HG03045 (cell line): ENCODE data around the gene C1QL4.
"Not testable (repeated sequence)": the region's sequence is repeated elsewhere in the genome, so short reads cannot be mapped to it uniquely, and the experiment has no call there.

ENCODE experiments used
- ATAC-seq: cut with Tn5 transposase; IDR thresholded peaks from one replicate; pipeline ENCODE4 v1.9.1; 2021; ENCODE audit warnings: mild to moderate bottlenecking, moderate library complexity; ENCODE audit not compliant: unreplicated experiment

The C1QL4 gene

GRCh38 chr12:49336645-49337584, at the start of gene C1QL4:
TSS of gene C1QL4 (minus strand) at chr12:49337188. CDS start at chr12:49336477, 711 bp downstream.
- ATAC-seq: no peak

DNA sequence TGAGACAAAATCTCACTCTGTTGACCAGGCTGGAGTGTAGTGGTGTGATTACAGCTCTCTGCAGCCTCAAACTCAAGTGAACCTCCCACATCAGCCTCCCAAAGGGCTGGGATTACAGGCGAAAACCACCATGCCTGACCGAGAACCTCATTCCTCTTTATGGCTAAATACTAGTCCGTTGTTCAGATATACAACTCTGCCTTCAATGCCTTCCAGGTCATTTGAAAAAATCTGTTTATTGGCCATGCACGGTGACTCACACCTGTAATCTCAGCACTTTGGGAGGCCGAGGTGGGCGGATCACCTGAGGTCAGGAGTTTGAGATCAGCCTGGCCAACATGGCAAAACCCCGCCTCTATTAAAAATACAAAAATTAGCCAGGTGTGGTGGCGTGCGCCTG, 43.2 kb upstream of the C1QL4 start:
- ATAC-seq: not testable (repeated sequence)

- no peak for ATAC-seq
Measured at GRCh38 chr12:49377386-49377785, 40.4 kb upstream of the C1QL4 start.

DNA sequence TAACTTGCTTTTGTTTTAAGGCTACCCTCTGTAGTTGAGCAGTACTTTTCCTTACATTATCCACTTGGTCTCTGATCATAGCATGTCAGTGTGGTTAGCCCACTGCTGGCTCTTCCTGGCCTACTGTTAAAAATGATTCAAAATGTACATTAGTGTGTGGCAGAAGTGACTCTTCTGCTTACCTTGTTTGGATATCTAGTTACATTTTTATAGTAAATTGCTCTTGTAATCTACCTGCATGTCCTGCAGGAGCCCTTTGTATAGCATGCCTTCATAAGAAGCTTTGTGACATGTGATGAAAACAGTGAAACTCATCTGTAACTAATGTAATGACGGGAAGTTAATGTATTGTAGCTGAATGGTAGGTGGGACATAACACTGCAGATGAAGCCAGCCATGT, 38.4 kb upstream of the C1QL4 start:
- no peak for ATAC-seq

- ATAC-seq: no peak
Measured at GRCh38 chr12:49370539-49370938, 33.6 kb upstream of the C1QL4 start.

DNA sequence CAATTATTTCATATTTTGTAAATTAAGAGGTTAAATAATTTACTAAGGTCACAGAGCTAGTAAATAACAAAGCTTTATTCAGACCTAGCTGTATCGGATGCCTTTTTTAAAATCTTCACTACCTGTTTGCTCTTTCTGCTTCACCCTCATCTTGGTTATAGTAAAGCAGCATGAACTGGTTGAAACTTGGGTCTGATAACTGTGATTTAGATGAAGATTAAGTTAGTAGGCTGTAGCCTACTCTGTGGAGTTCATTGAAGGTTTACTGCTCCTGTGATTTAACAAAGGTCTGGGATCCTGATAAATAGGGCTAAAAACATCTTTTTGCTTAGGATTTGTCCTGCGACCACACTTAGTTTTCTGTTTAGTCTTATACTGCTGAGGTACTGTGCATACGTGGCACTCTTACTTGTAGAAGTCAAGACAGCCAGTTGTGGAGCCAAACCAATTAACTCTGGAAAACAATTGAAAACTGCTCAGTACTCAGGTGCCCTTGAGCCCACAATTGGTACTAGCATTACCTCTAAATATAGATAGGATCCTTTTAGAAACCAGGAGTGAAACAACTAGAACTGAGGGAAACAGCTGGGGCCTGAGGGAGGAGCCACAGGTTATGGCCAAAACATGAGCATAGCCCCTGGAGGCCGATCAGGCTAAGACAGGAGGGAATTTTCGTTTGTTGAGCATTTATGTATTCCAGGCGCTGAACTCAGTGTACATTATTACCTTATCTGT, 32.6 kb upstream of the C1QL4 start:
- ATAC-seq: peak; percentile 39

DNA sequence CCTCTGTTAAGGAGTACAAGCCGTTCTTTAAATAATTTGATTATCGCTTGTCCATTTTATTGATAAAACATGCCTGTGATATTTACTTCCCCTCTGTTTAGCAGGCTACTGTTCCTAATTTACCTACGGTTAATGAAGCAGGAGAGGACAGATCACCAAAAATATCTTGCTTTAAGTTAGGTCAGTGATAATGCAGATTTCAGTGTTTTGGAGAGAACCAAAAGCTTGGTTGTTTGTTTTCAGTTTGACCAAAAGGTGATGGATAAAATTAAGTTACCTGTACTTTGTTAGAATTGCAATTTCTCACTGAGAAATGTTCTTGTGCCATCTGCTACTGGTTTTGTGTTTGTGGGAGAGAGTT, 31.2 kb upstream of the C1QL4 start:
- no peak for ATAC-seq

DNA sequence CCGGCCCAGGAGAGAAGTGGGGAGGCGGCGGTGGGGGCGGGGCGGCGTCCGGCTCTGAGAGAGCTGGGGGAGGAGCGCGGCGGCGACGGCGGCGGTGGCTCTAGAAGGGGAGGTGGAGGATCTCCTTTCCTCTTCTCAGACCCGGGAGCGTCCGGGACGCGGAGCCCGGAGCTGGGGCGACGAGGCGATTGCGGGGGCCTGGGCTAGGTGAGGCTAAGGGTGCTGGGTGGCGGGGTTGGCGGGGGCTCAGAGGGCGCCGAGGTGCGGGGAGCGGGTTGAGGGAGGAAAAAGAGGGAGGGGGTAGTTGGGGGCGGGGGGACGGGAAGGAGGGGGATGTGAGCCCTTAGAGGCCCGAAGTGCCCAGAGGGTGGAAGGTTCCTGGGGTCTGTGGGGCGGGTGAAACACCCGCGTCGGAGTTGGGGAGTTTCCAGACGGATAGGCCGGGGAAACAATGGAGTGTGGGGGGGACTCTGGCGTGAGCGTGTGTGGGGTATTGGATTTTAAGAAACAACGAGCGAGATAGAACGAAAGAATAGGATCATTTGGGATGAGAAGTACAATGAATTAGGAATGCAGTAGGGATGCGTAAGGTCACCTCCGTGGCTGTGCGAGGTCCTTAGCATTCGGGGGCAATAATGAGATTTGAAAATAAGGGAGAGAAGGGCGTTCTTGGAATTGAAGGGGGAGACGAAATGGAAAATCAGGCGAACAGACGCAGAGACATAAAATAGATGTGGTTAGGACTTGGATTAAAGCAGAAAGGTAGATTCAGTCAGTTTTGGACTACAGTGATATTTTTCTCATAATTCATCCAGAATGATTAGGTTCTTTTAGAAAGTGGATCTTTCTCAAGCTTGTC, 30.6 kb upstream of the C1QL4 start, which contains the start of gene SPATS2:
Gene SPATS2 (plus strand): TSS at position 82 of the 859 bp plus-strand sequence. CDS start 93,551 bp downstream, outside the sequence.
- no peak for ATAC-seq

- peak; percentile 74 for ATAC-seq
Measured at GRCh38 chr12:49366652-49367380, 29.8 kb upstream of the C1QL4 start.

GRCh38 chr12:49366096-49366651, 29.2 kb upstream of the C1QL4 start:
- ATAC-seq: peak; percentile 10

- ATAC-seq: no peak
Measured at GRCh38 chr12:49365542-49365941, 28.6 kb upstream of the C1QL4 start.

DNA sequence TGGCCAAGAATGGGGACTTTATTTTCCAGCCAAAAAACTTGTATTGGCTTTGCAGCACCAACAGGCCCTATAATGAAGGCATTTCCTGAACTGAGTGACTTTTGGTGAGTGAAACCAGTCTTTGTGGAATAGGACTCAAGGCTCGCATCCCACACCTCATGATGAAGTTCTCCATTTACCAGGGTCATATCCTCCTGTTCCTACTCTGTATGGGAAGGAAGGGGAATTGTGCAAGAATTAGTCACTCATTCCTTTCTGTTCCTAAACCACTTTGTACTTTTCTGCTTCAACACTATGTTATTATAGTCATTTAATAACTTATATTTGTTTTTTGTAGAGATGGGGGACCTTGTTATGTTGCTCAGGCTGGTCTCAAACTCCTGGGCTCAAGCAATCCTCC, 28.0 kb upstream of the C1QL4 start:
- ATAC-seq: no peak

DNA sequence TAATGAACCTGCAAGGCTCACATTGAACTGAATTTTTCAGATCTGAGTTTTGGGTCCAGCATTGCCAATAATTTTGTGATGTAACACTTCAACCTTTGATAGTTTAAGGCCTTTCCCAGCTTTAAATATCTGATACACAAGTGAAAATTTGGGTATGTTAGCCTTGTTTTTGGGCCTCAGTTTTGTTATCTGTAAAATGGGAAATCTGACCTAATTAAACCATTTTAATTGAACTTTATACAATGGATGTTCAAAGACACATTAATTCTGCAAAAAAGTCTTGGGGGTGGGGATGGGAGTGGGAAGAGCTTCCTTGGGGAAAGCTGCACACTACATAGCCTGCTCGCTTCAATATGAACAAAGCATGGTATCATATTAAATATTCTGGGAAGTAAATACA, 25.1 kb upstream of the C1QL4 start:
- no peak for ATAC-seq

DNA sequence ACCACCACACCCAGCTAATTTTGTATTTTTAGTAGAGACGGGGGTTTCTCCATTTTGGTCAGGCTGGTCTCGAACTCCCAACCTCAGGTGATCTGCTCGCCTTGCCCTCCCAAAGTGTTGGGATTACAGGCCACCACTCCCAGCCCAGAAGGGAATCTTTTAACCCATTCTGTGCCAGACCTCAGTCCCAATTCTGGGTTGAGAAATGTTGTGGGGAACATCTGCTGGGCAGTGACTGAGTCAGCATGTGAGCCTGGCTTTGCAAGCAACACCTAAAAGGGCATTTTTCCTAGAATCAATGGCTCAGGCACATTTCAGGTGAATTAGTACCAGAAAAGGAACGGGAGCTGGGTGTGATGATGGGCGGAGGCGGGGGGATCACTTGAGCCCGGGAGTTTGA, 22.7 kb upstream of the C1QL4 start:
- no peak for ATAC-seq

GRCh38 chr12:49358483-49359141, 21.6 kb upstream of the C1QL4 start:
- no peak for ATAC-seq

GRCh38 chr12:49357103-49357678, 20.2 kb upstream of the C1QL4 start:
- ATAC-seq: no peak

DNA sequence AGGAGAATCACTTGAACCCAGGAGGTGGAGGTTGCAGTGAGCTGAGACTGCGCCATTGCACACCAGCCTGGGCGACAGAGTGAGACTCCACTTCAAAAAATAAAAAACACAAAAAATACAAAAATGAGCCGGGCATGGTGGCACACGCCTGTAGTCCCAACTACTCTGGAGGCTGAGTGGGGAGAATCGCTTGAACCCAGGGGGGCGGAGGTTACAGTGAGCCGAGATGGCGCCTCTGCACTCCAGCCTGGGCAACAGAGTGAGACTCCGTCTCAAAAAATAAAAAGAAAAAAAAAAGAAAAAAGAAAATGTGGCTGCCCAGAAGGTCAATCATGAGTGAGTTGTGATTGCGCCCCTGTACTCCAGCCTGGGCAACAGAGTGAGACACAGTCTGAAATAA, 18.9 kb upstream of the C1QL4 start:
- ATAC-seq: no peak

- ATAC-seq: no peak
Measured at GRCh38 chr12:49352351-49352750, 15.4 kb upstream of the C1QL4 start.

- ATAC-seq: no peak
Measured at GRCh38 chr12:49349266-49349665, 12.3 kb upstream of the C1QL4 start.
